Measurements from ENCODE around the gene MYO3B. TPM values are rescaled to one million over a fixed set of nuclear protein-coding genes. Genes with fewer than 3 reads are reported as not detected.
"Not testable (repeated sequence)": the region's sequence is repeated elsewhere in the genome, so short reads cannot be mapped to it uniquely, and the experiment has no call there.

Gene MYO3B
- polyA plus RNA-seq, 2 of the 4 experiments (the other 2 are of a cell fraction): 0.01 TPM; not detected in 1

GRCh38 chr2:170207901-170208300 is 30.0 kb downstream of the MYO3B start:
- 7% methylated on average over 4 of the region's 4 CpGs for WGBS (ENCODE audit: missing lambda C conversion rate)
- Histone ChIP-seq H3K27ac (no peak overlapping the region), H3K4me1 (no peaks in the 10 kb centered on the region), H3K4me2 (no peak overlapping the region), H3K9me3 (no peaks in the 10 kb centered on the region), H3K4me3 (no peak overlapping the region)
- CTCF ChIA-PET: no interaction called here
- ATAC-seq: no peak
- POLR2A ChIA-PET: no interaction called here
- TF ChIP-seq ESRRA (IDR thresholded peaks at IDR 0.05; ENCODE audit: borderline replicate concordance, low read length) (no peak), TFCP2L1 (CRISPR knock-in tag; IDR thresholded peaks at IDR 0.05) (no peak), RAD21 (conservative IDR thresholded peaks at IDR 0.05 in 1 of 2, IDR thresholded peaks at IDR 0.05 in 1 of 2) (no peak)
- no peak for DNase-seq (ENCODE audit: low read depth in 1 of 2, low spot score in 1 of 2)
- no peak for FAIRE-seq

- FAIRE-seq (no peak), ATAC-seq (no peak)
- WGBS (ENCODE audit: missing lambda C conversion rate): 44% methylated on average over 2 of the region's 2 CpGs
Measured at GRCh38 chr2:170208967-170209366, 31.0 kb downstream of the MYO3B start.

DNA sequence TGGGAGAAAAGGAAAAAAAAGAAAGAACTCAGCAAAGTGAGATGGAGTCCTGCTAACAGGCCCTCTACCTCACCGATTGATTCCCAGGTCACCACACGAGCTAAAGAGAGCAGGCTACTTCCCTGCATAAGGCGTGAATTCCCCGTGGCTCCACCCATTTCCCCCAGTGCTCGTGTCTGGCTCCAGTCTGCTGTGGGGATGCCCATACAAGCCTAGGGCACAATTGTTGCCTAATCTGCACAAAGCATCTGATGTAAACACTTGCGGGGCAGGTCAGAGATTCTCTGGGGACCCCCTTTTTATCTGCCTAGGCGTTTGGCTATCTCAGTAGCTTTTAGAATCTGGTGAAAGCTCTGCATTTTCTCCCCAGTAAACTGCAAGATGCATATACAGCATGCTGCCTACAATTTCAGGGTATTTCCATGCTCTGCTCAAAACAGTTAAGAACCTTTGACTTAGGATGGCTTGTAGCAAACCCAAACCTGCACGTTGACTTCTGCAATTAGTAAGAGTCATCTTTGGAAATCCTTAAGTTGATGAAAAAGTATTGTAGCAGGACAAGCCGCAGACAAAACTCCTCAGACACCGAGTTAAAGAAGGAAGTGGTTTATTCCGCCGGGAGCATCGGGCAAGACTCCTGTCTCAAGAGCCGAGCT is 34.8 kb downstream of the MYO3B start:
- DNase-seq (ENCODE audit: low read depth in 1 of 2, low spot score in 1 of 2) (no peak), ATAC-seq (no peak), FAIRE-seq (no peak)
- no peak overlapping the region for H3K4me2 ChIP-seq
- no peaks in the 10 kb centered on the region for H3K9me3 ChIP-seq
- POLR2A ChIA-PET: no interaction called here
- no peak for TF ChIP-seq HEYL (CRISPR knock-in tag; IDR thresholded peaks at IDR 0.05)
- no peak for TF ChIP-seq CBX2 (IDR thresholded peaks at IDR 0.05; ENCODE audit: borderline replicate concordance, low read depth)
- TF ChIP-seq PHF8 (IDR thresholded peaks at IDR 0.05; ENCODE audit: borderline replicate concordance, low read depth): no peak
- TF ChIP-seq, protein P1, sequence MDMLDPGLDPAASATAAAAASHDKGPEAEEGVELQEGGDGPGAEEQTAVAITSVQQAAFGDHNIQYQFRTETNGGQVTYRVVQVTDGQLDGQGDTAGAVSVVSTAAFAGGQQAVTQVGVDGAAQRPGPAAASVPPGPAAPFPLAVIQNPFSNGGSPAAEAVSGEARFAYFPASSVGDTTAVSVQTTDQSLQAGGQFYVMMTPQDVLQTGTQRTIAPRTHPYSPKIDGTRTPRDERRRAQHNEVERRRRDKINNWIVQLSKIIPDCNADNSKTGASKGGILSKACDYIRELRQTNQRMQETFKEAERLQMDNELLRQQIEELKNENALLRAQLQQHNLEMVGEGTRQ (IDR thresholded peaks at IDR 0.05): no peak
- TF ChIP-seq ESRRA (IDR thresholded peaks at IDR 0.05; ENCODE audit: borderline replicate concordance, low read length): no peak
- TF ChIP-seq CHD2 (IDR thresholded peaks at IDR 0.05; ENCODE audit: low read length, partially characterized antibody): no peak
- TF ChIP-seq FOSL2 (IDR thresholded peaks at IDR 0.05): no peak
- no peak for TF ChIP-seq FOSL2 (CRISPR knock-in tag; IDR thresholded peaks at IDR 0.05)
- TF ChIP-seq NFE2L2 (conservative IDR thresholded peaks at IDR 0.05; ENCODE audit: low read length): no peak
- H3K4me3 ChIP-seq: no peak overlapping the region
- H3K27ac ChIP-seq: no peak overlapping the region
- 69% methylated on average over 14 of the region's 14 CpGs for WGBS (ENCODE audit: missing lambda C conversion rate)
- CTCF ChIA-PET: interaction anchor here (0.6 kb wide), 1 partner anchor 19 kb away, joined by 3 read pairs; no protein-coding TSS in a partner anchor
- H3K4me1 ChIP-seq: no peaks in the 10 kb centered on the region

More at GRCh38 chr2:170208967-170209366, 31.0 kb downstream of the MYO3B start:
- POLR2A ChIA-PET: no interaction called here
- DNase-seq (ENCODE audit: low read depth in 1 of 2, low spot score in 1 of 2): no peak
- H3K27ac ChIP-seq: no peak overlapping the region
- no peaks in the 10 kb centered on the region for H3K4me1 ChIP-seq
- TF ChIP-seq ZC3H11A (IDR thresholded peaks at IDR 0.05) (no peak), POLR2AphosphoS2 (conservative IDR thresholded peaks at IDR 0.05; ENCODE audit: low read length) (no peak), HDAC2 (IDR thresholded peaks at IDR 0.05) (no peak), ESRRA (IDR thresholded peaks at IDR 0.05; ENCODE audit: borderline replicate concordance, low read length) (no peak), NPAS2 (CRISPR knock-in tag; IDR thresholded peaks at IDR 0.05; ENCODE audit: borderline replicate concordance) (no peak)
- H3K9me3 ChIP-seq: no peaks in the 10 kb centered on the region
- no peak overlapping the region for H3K4me2 ChIP-seq
- CTCF ChIA-PET: interaction anchor here (0.7 kb wide), 1 partner anchor 13 kb away, joined by 3 read pairs; no protein-coding TSS in a partner anchor
- H3K4me3 ChIP-seq: no peak overlapping the region

GRCh38 chr2:170213281-170213625 is 35.3 kb downstream of the MYO3B start:
- FAIRE-seq; DNase-seq (ENCODE audit: low read depth in 1 of 2, low spot score in 1 of 2); H3K9me3 ChIP-seq; H3K4me1 ChIP-seq; H3K4me2 ChIP-seq; ATAC-seq; H3K4me3 ChIP-seq; POLR2A ChIA-PET; H3K27ac ChIP-seq; CTCF ChIA-PET: not testable (repeated sequence)
- WGBS (ENCODE audit: missing lambda C conversion rate): 81% methylated on average over 10 of the region's 10 CpGs

- no peak overlapping the region for H3K4me2 ChIP-seq
- 58% methylated on average over 2 of the region's 2 CpGs for WGBS (ENCODE audit: missing lambda C conversion rate)
- DNase-seq (ENCODE audit: low read depth in 1 of 2, low spot score in 1 of 2): no peak
- no peaks in the 10 kb centered on the region for H3K9me3 ChIP-seq
- no peak for FAIRE-seq
- no peaks in the 10 kb centered on the region for H3K4me1 ChIP-seq
- POLR2A ChIA-PET: no interaction called here
- no peak overlapping the region for H3K27ac ChIP-seq
- no peak for TF ChIP-seq CHD4 (IDR thresholded peaks at IDR 0.05; ENCODE audit: borderline replicate concordance)
- ATAC-seq: no peak
- CTCF ChIA-PET: no interaction called here
- no peak overlapping the region for H3K4me3 ChIP-seq
Measured at GRCh38 chr2:170213651-170214050, 35.7 kb downstream of the MYO3B start.
